A549 (cell line): Measurements from ENCODE around the gene TNFAIP6. TPM values are rescaled to one million over a fixed set of nuclear protein-coding genes. Genes with fewer than 3 reads are reported as not detected.

Experiments
- ATAC-seq, 2 experiments: fragments of 200-7000 bp in 1 of 2; fragments of >200 bp in 1 of 2; cut with Nextera tagmentation in 1 of 2; cut with Tn5 transposase in 1 of 2; 3 replicates each; pipeline versions ENCODE4 v1.8.0 to v1.9.1; 2018 to 2020; ENCODE audit warnings: mild to moderate bottlenecking in 1 of 2, moderate library complexity in 1 of 2
- CTCF ChIA-PET: fragments of 300-600 bp; sonication (Branson Sonifier 250); formaldehyde crosslinking; extraction: SDS; loops from one replicate; lab custom pipeline; 2021; ENCODE audit warnings: antibody characterized with exemption, inconsistent platforms; lab: Yijun Ruan, JAX
- POLR2A ChIA-PET: fragments of 350-600 bp; formaldehyde crosslinking; extraction: SDS; loops from one replicate; lab custom pipeline; 2021; ENCODE audit warnings: antibody characterized with exemption, inconsistent platforms; lab: Yijun Ruan, JAX
- DNase-seq, 2 experiments: peaks; one replicate each; pipeline versions ENCODE4 v3.0.0 to v3.0.0-alpha.2; 2011 to 2016; ENCODE audit warnings: low read depth in 1 of 2, low spot score in 1 of 2
- FAIRE-seq: peaks from 2 replicates; lab custom pipeline; 2011; peaks lifted over from hg19 to GRCh38; lab: Jason Lieb, UNC
- H3K27ac ChIP-seq, 2 experiments: fragments of >200 bp; sonication (Bioruptor Twin); formaldehyde crosslinking; 3 replicates each; pipeline ENCODE4 v1.5.1; 2016 to 2017
- H3K4me1 ChIP-seq: fragments of >200 bp; sonication (Bioruptor Twin); formaldehyde crosslinking; 3 replicates; pipeline ENCODE4 v1.6.1; 2016
- H3K4me2 ChIP-seq: fragments of >200 bp; sonication (Bioruptor Twin); formaldehyde crosslinking; 3 replicates; pipeline ENCODE4 v1.6.1; 2016
- H3K4me3 ChIP-seq: fragments of >200 bp; sonication (Bioruptor Twin); formaldehyde crosslinking; 3 replicates; pipeline ENCODE4 v1.5.1; 2016
- H3K9me3 ChIP-seq: fragments of >200 bp; sonication (Bioruptor Twin); formaldehyde crosslinking; 3 replicates; pipeline ENCODE4 v1.6.1; 2016
- ATOH8 ChIP-seq: fragments of 250-450 bp; sonication (Bioruptor Pico); IDR thresholded peaks from 2 replicates; pipeline ENCODE4 v1.5.0; 2020; ENCODE audit warnings: low read depth, mild to moderate bottlenecking, moderate library complexity
- BHLHE40 ChIP-seq: IDR thresholded peaks from 2 replicates; pipeline ENCODE4 v1.6.1; 2012; ENCODE audit warnings: low read depth, low read length, inconsistent platforms
- CBX2 ChIP-seq: fragments of 200-600 bp; sonication (generic); IDR thresholded peaks from 2 replicates; pipeline ENCODE4 v1.6.1; 2016; ENCODE audit warnings: low read depth, mild to moderate bottlenecking, borderline replicate concordance
- CHD2 ChIP-seq: fragments of 150-350 bp; IDR thresholded peaks from 2 replicates; pipeline ENCODE4 v1.6.1; 2014; ENCODE audit warnings: low read length; ENCODE audit not compliant: partially characterized antibody
- CHD4 ChIP-seq: fragments of 200-600 bp; sonication (generic); IDR thresholded peaks from 2 replicates; pipeline ENCODE4 v1.6.1; 2016; ENCODE audit warnings: antibody characterized with exemption, mild to moderate bottlenecking, borderline replicate concordance
- CTCF ChIP-seq: fragments of >200 bp; sonication (Bioruptor Twin); formaldehyde crosslinking; IDR thresholded peaks from 3 replicates; pipeline ENCODE4 v1.5.1; 2016
- EHF ChIP-seq: fragments of 250-450 bp; sonication (Bioruptor Pico); IDR thresholded peaks from 2 replicates; pipeline ENCODE4 v1.5.0; 2020; ENCODE audit warnings: mild to moderate bottlenecking
- FOXS1 ChIP-seq: fragments of 250-450 bp; sonication (Bioruptor Pico); IDR thresholded peaks from 2 replicates; pipeline ENCODE4 v1.5.0; 2020; ENCODE audit warnings: mild to moderate bottlenecking, moderate library complexity
- GATA3 ChIP-seq: IDR thresholded peaks from 2 replicates; pipeline ENCODE4 v1.6.1; 2012; ENCODE audit warnings: borderline replicate concordance
- HOXB5 ChIP-seq: fragments of 250-450 bp; sonication (Bioruptor Pico); IDR thresholded peaks from 2 replicates; pipeline ENCODE4 v1.5.0; 2020; ENCODE audit warnings: mild to moderate bottlenecking, moderate library complexity
- JUN ChIP-seq, 2 experiments: fragments of >200 bp; sonication (Bioruptor Twin); formaldehyde crosslinking; IDR thresholded peaks; 2 replicates in 1 of 2; 3 replicates in 1 of 2; pipeline ENCODE4 v1.6.1; 2016 to 2017
- JUNB ChIP-seq: fragments of >200 bp; sonication (Bioruptor Twin); formaldehyde crosslinking; IDR thresholded peaks from 2 replicates; pipeline ENCODE4 v1.6.1; 2016
- KDM1A ChIP-seq: fragments of 200-600 bp; sonication (generic); IDR thresholded peaks from 2 replicates; pipeline ENCODE4 v1.6.1; 2016; ENCODE audit warnings: low read depth, mild to moderate bottlenecking
- MAZ ChIP-seq: fragments of 150-350 bp; IDR thresholded peaks from 2 replicates; pipeline ENCODE4 v1.6.1; 2014; ENCODE audit warnings: antibody characterized with exemption, low read depth, low read length, borderline replicate concordance
- NFE2L2 ChIP-seq: fragments of 150-350 bp; conservative IDR thresholded peaks from 2 replicates; pipeline ENCODE4 v1.6.1; 2014; ENCODE audit warnings: low read length
- NPAS2 ChIP-seq: fragments of 250-450 bp; sonication (Bioruptor Pico); IDR thresholded peaks from 2 replicates; pipeline ENCODE4 v1.8.0; 2022; ENCODE audit warnings: mild to moderate bottlenecking, moderate library complexity, borderline replicate concordance
- PBX3 ChIP-seq: IDR thresholded peaks from 2 replicates; pipeline ENCODE4 v1.6.1; 2012
- PHF8 ChIP-seq: fragments of 200-600 bp; sonication (generic); IDR thresholded peaks from 2 replicates; pipeline ENCODE4 v1.6.1; 2016; ENCODE audit warnings: low read depth, mild to moderate bottlenecking, antibody characterized with exemption, moderate library complexity, borderline replicate concordance
- POLR2A ChIP-seq: IDR thresholded peaks from 2 replicates; pipeline ENCODE4 v1.6.1; 2012; ENCODE audit warnings: mild to moderate bottlenecking, low read length
- POLR2AphosphoS2 ChIP-seq: conservative IDR thresholded peaks from 2 replicates; pipeline ENCODE4 v1.6.1; 2012; ENCODE audit warnings: low read length, improper control_type of control experiment, inconsistent platforms
- RCOR1 ChIP-seq: fragments of 150-350 bp; IDR thresholded peaks from 2 replicates; pipeline ENCODE4 v1.6.1; 2014; ENCODE audit warnings: antibody characterized with exemption, low read length, low read depth
- SMC3 ChIP-seq: fragments of >200 bp; sonication (Bioruptor Twin); formaldehyde crosslinking; IDR thresholded peaks from 3 replicates; pipeline ENCODE4 v1.6.1; 2018; ENCODE audit warnings: inconsistent platforms
- TFCP2L1 ChIP-seq: fragments of 250-450 bp; sonication (Bioruptor Pico); IDR thresholded peaks from 2 replicates; pipeline ENCODE4 v1.5.0; 2021; ENCODE audit warnings: mild to moderate bottlenecking
- TP53 ChIP-seq: fragments of 250-450 bp; sonication (Bioruptor Pico); IDR thresholded peaks from 2 replicates; pipeline ENCODE4 v1.5.0; 2021; ENCODE audit warnings: mild to moderate bottlenecking, moderate library complexity
- ZC3H11A ChIP-seq: fragments of 450-650 bp; IDR thresholded peaks from 2 replicates; pipeline ENCODE4 v1.6.1; 2014; ENCODE audit warnings: antibody characterized with exemption, mild to moderate bottlenecking
- ZNF302 ChIP-seq: fragments of 250-450 bp; sonication (Bioruptor Pico); IDR thresholded peaks from 2 replicates; pipeline ENCODE4 v1.9.0; 2021; ENCODE audit warnings: inconsistent platforms, mild to moderate bottlenecking, moderate library complexity
- WGBS: methylation state at CpG from one replicate; pipeline ENCODE4 v1.1.6; 2017; ENCODE audit errors: missing lambda C conversion rate; 5-methylcytosine and 5-hydroxymethylcytosine counted together
- polyA plus RNA-seq, 4 experiments: library from polyadenylated mRNA; depleted of rRNA in 3 of 4; stranded (reverse); fragments of >200 nt; fragmentation: RNase III in 1 of 4; extraction: RNeasy Plus Mini Kit Qiagen cat#74134 plus additional on column Dnase treatment in 1 of 4; gene quantifications; 2 replicates in 3 of 4; 3 replicates in 1 of 4; pipeline ENCODE4 v1.2.3, GENCODE V29; 2011 to 2017

Gene TNFAIP6
- polyA plus RNA-seq, 2 of the 4 experiments (the other 2 are of a cell fraction): 3.3 to 4.5 TPM

GRCh38 chr2:151391436-151391835 is 34.0 kb downstream of the TNFAIP6 start:
- FAIRE-seq: no peak

GRCh38 chr2:151394509-151394908 is 37.1 kb downstream of the TNFAIP6 start:
- no peak for TF ChIP-seq SMC3
- no peak for TF ChIP-seq ATOH8 (CRISPR knock-in tag)
- no peak for TF ChIP-seq POLR2A
- TF ChIP-seq POLR2AphosphoS2: no peak
- no peak for TF ChIP-seq FOXS1 (CRISPR knock-in tag)
- FAIRE-seq (no peak), ATAC-seq (no peak), DNase-seq (no peak)
- Histone ChIP-seq H3K4me3 (no peak overlapping the region), H3K9me3 (no peaks in the 10 kb centered on the region), H3K4me1 (0 out of 3 replicates have a peak, but pooled peaks cover 6% of the 10 kb centered on the region), H3K4me2 (no peak overlapping the region), H3K27ac (no peak overlapping the region)
- POLR2A ChIA-PET: no interaction called here
- CTCF ChIA-PET: no interaction called here
- 90% methylated on average over 4 of the region's 4 CpGs for WGBS

More at GRCh38 chr2:151391436-151391835, 34.0 kb downstream of the TNFAIP6 start:
- POLR2A ChIA-PET: no interaction called here
- no peak overlapping the region for H3K4me3 ChIP-seq
- ATAC-seq (no peak), DNase-seq (no peak)
- 44% methylated on average over 2 of the region's 2 CpGs for WGBS
- 0 out of 3 replicates have a peak, but pooled peaks cover 6% of the 10 kb centered on the region for H3K4me1 ChIP-seq
- H3K27ac ChIP-seq: no peak overlapping the region
- H3K9me3 ChIP-seq: no peaks in the 10 kb centered on the region
- TF ChIP-seq CTCF (no peak), TP53 (CRISPR knock-in tag) (no peak), JUNB (no peak), MAZ (no peak), NPAS2 (CRISPR knock-in tag) (no peak), CHD4 (no peak), NFE2L2 (no peak), POLR2AphosphoS2 (no peak), PHF8 (no peak), ZNF302 (CRISPR knock-in tag) (no peak), TFCP2L1 (CRISPR knock-in tag) (no peak), ZC3H11A (no peak), KDM1A (no peak)
- no peak overlapping the region for H3K4me2 ChIP-seq
- CTCF ChIA-PET: interaction anchor here (0.9 to 1.5 kb wide), 4 partner anchors 9 to 121 kb away, joined by 3 to 5 read pairs (median 4); partner anchors contain the start of gene RIF1

GRCh38 chr2:151395509-151396374 is 38.4 kb downstream of the TNFAIP6 start:
- H3K4me3 ChIP-seq: no peak overlapping the region
- DNase-seq: peak in 1 of 2 experiments; percentile 16
- ChIA-PET POLR2A (interaction anchor here (1.7 kb wide), 1 partner anchor 14 kb away, joined by 7 read pairs; the partner anchor contains the start of gene RIF1), CTCF (interaction anchor here (0.6 to 1.0 kb wide), 4 partner anchors 11 to 162 kb away, joined by 3 to 9 read pairs (median 4); no protein-coding TSS in a partner anchor)
- H3K27ac ChIP-seq: no peak overlapping the region
- H3K4me1 ChIP-seq: 0 out of 3 replicates have a peak, but pooled peaks cover 6% of the 10 kb centered on the region
- no peaks in the 10 kb centered on the region for H3K9me3 ChIP-seq
- ATAC-seq: peak in 1 of 2 experiments; percentile 34; a peak in 3 of 6 replicates
- no peak for FAIRE-seq
- 66% methylated on average over 4 of the region's 4 CpGs for WGBS
- no peak overlapping the region for H3K4me2 ChIP-seq
- TF ChIP-seq MAZ: no peak
- no peak for TF ChIP-seq EHF (CRISPR knock-in tag)
- TF ChIP-seq JUN (IDR thresholded peaks at IDR 0.05): no peak
- TF ChIP-seq BHLHE40: no peak
- no peak for TF ChIP-seq HOXB5 (CRISPR knock-in tag)
- no peak for TF ChIP-seq CBX2
- no peak for TF ChIP-seq CHD2
- no peak for TF ChIP-seq PBX3
- no peak for TF ChIP-seq SMC3
- no peak for TF ChIP-seq GATA3
- TF ChIP-seq RCOR1: no peak
- TF ChIP-seq TP53 (CRISPR knock-in tag): no peak
